Activated naive CD8-positive, alpha-beta T cell treated with anti-CD3 and anti-CD28 coated beads for 36 hours (primary cell): ENCODE measurements around the gene TAC1. TPM values are rescaled to one million over a fixed set of nuclear protein-coding genes. Genes with fewer than 3 reads are reported as not detected.
A peak's percentile ranks its signal among the peaks of the same experiment; 100 is the strongest.

ENCODE experiments used
- DNase-seq: peaks from one replicate; pipeline ENCODE4 v3.0.0; 2021
- H3K27ac Mint-ChIP-seq: one replicate; pipeline ENCODE4 v1.8.0; 2022; ENCODE audit warnings: mild to moderate bottlenecking, moderate library complexity, mixed read lengths
- H3K27me3 Mint-ChIP-seq: one replicate; pipeline ENCODE4 v1.8.0; 2022; ENCODE audit warnings: mild to moderate bottlenecking, mixed read lengths
- H3K36me3 Mint-ChIP-seq: one replicate; pipeline ENCODE4 v1.8.0; 2021; ENCODE audit warnings: mild to moderate bottlenecking, mixed read lengths
- H3K4me1 Mint-ChIP-seq: one replicate; pipeline ENCODE4 v1.8.0; 2021; ENCODE audit warnings: mixed read lengths
- H3K4me3 Mint-ChIP-seq: one replicate; pipeline ENCODE4 v1.8.0; 2022; ENCODE audit warnings: mild to moderate bottlenecking, moderate library complexity, mixed read lengths
- H3K9me3 Mint-ChIP-seq: one replicate; pipeline ENCODE4 v1.8.0; 2022; ENCODE audit warnings: mixed read lengths
- total RNA-seq, 2 experiments: library from RNA; stranded (reverse); gene quantifications; one replicate each; pipeline ENCODE4 v1.2.3, GENCODE V29; 2021

TAC1 gene
- under 1 TPM; 0.72 to 0.78 TPM for total RNA-seq

- DNase-seq, result peak; percentile 3
- Mint-ChIP-seq H3K27ac (peak within 1 kb of the TSS; percentile 20), H3K36me3 (peaks cover 9% of the 10 kb centered on the region), H3K4me1 (peaks cover 21% of the 10 kb centered on the region), H3K9me3 (peaks cover 4% of the 10 kb centered on the region), H3K27me3 (peaks cover 74% of the 10 kb centered on the region), H3K4me3 (peak within 1 kb of the TSS; percentile 47)
These were observed at the start of gene TAC1 for GRCh38 chr7:97731736-97732564. TSS of gene TAC1 (plus strand) at chr7:97732086. CDS start at chr7:97732613, 527 bp downstream.

- Mint-ChIP-seq H3K4me1 (no peaks in the 10 kb centered on the region), H3K27ac (no peak overlapping the region), H3K27me3 (peaks cover 5% of the 10 kb centered on the region), H3K4me3 (no peak overlapping the region), H3K9me3 (no peaks in the 10 kb centered on the region), H3K36me3 (no peaks in the 10 kb centered on the region)
- no peak for DNase-seq
These were observed 45.9 kb upstream of the TAC1 start for GRCh38 chr7:97685952-97686351.

DNA sequence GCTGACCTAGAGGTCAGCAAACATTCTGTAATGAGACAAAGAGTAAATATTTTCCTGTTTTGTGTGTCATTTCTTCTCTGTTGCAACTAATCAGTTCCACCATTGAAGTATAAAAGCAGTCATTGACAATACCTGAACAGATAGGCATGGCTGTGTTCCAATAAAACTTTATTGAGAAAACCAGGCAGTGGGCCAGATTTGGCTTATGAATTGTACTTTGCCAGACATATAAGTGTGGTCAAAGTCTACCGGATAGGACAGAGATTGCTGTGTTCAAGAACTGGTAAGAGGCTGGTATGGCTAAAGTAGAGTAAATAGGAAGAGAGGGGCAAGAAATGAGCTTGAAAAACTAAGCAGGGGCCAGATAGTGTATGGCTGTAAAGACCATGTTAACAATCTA is 38.3 kb upstream of the TAC1 start:
- Mint-ChIP-seq H3K27me3 (peaks cover 3% of the 10 kb centered on the region), H3K36me3 (no peaks in the 10 kb centered on the region), H3K4me1 (no peaks in the 10 kb centered on the region), H3K9me3 (no peaks in the 10 kb centered on the region), H3K27ac (no peak overlapping the region), H3K4me3 (no peak overlapping the region)
- DNase-seq, result no peak

DNA sequence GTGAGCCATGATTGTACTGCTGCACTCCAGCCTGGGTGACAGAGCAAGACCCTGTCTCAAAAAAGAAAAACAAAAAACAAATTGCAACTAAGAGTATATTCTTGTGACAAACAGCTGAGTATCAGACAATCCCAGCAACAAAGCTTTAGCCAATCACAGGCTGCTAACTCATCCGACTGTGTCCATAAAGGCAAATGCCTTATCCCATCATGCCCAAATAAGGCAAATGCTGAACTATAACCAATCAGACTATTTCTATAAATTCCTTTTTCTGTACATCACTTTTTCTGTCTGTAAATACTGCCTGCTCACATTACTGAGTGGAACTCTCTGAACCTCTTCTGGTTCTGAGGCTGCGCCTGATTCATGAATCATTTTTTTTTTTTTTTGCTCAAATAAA is 37.5 kb upstream of the TAC1 start:
- no peak for DNase-seq
- Mint-ChIP-seq H3K27ac (no peak overlapping the region), H3K4me1 (no peaks in the 10 kb centered on the region), H3K27me3 (peaks cover 3% of the 10 kb centered on the region), H3K4me3 (no peak overlapping the region), H3K9me3 (no peaks in the 10 kb centered on the region), H3K36me3 (no peaks in the 10 kb centered on the region)

- Mint-ChIP-seq H3K27ac (no peak overlapping the region), H3K9me3 (no peaks in the 10 kb centered on the region), H3K4me1 (no peaks in the 10 kb centered on the region), H3K4me3 (no peak overlapping the region), H3K36me3 (no peaks in the 10 kb centered on the region), H3K27me3 (peaks cover 8% of the 10 kb centered on the region)
- DNase-seq, result no peak
These were observed 34.5 kb upstream of the TAC1 start for GRCh38 chr7:97697396-97697795.

- Mint-ChIP-seq H3K27ac (no peak overlapping the region), H3K4me1 (no peaks in the 10 kb centered on the region), H3K27me3 (peaks cover 9% of the 10 kb centered on the region)
These were observed 9.5 kb upstream of the TAC1 start for GRCh38 chr7:97722386-97722785.

DNA sequence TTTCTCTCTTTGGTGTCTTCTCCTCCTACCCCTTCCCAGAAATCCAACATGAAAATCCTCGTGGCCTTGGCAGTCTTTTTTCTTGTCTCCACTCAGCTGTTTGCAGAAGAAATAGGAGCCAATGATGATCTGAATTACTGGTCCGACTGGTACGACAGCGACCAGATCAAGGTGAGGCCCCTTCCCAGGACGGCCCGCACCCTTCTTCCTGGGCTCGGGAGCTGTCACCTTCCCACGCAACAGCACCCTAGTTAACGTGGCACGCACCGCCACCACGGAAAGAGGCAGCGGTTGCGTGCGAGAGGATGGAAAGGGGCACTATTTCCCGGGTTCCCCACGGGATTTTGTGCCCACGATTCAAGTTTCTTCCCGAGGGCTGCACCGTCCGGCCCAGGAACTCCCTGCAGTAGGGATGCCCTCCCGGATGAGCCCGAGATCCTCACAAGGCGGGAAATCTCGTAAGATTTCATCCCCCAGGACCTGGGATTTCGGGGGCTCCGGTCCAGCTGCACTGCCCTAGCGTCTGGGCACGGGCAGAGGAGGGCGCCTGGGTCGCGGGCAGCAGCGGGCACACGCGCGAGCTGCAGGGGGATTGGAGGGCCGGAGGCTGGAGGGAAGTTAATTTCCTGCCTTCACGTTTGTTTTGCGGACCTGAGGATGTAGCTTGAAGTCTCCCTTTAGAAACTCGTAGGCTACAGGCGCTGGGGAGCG is 834 bp downstream of the TAC1 start:
- H3K9me3 Mint-ChIP-seq, result peaks cover 4% of the 10 kb centered on the region
- no peak overlapping the region for H3K4me3 Mint-ChIP-seq
- H3K4me1 Mint-ChIP-seq, result peaks cover 21% of the 10 kb centered on the region
- H3K36me3 Mint-ChIP-seq, result peaks cover 9% of the 10 kb centered on the region
- H3K27ac Mint-ChIP-seq, result no peak overlapping the region
- peak; percentile 0 for DNase-seq
- peaks cover 72% of the 10 kb centered on the region for H3K27me3 Mint-ChIP-seq

More at GRCh38 chr7:97722386-97722785, 9.5 kb upstream of the TAC1 start:
- no peak overlapping the region for H3K4me3 Mint-ChIP-seq
- H3K9me3 Mint-ChIP-seq, result peaks cover 1% of the 10 kb centered on the region
- no peaks in the 10 kb centered on the region for H3K36me3 Mint-ChIP-seq
- DNase-seq, result no peak

- DNase-seq, result peak; percentile 6
- H3K4me3 Mint-ChIP-seq, result no peak overlapping the region
These were observed 1.6 kb downstream of the TAC1 start for GRCh38 chr7:97733276-97734161.

DNA sequence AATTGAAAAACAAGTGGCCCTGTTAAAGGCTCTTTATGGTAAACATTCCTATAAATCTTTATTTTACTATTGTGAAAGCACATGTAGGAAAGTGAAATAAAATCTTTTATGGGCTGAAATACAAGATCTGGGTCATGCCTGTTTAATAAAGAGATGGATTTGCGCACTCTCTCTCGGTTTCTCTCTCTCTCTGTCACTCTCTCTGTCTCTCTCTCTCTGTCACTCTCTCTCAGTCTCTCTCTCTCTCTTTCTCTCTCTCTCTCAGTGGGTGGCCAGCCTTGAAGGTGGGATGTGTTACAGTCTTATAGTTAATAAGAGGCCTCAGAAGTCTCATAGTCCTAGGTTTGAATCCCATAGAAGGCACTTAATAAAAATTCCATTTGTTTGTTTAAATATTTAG is 2.4 kb downstream of the TAC1 start:
- H3K9me3 Mint-ChIP-seq, result peaks cover 4% of the 10 kb centered on the region
- no peak for DNase-seq
- H3K36me3 Mint-ChIP-seq, result peaks cover 9% of the 10 kb centered on the region
- H3K27me3 Mint-ChIP-seq, result peaks cover 72% of the 10 kb centered on the region
- H3K27ac Mint-ChIP-seq, result no peak overlapping the region
- peaks cover 21% of the 10 kb centered on the region for H3K4me1 Mint-ChIP-seq
- no peak overlapping the region for H3K4me3 Mint-ChIP-seq

More at GRCh38 chr7:97733276-97734161, 1.6 kb downstream of the TAC1 start:
- Mint-ChIP-seq H3K27ac (no peak overlapping the region), H3K9me3 (peaks cover 4% of the 10 kb centered on the region), H3K27me3 (peaks cover 73% of the 10 kb centered on the region), H3K4me1 (peaks cover 21% of the 10 kb centered on the region), H3K36me3 (peaks cover 9% of the 10 kb centered on the region)

- no peak overlapping the region for H3K4me3 Mint-ChIP-seq
- peaks cover 69% of the 10 kb centered on the region for H3K27me3 Mint-ChIP-seq
- H3K4me1 Mint-ChIP-seq, result peaks cover 21% of the 10 kb centered on the region
- peaks cover 9% of the 10 kb centered on the region for H3K36me3 Mint-ChIP-seq
- peaks cover 4% of the 10 kb centered on the region for H3K9me3 Mint-ChIP-seq
- no peak overlapping the region for H3K27ac Mint-ChIP-seq
- DNase-seq, result no peak
These were observed 3.2 kb downstream of the TAC1 start for GRCh38 chr7:97735075-97735474.

DNA sequence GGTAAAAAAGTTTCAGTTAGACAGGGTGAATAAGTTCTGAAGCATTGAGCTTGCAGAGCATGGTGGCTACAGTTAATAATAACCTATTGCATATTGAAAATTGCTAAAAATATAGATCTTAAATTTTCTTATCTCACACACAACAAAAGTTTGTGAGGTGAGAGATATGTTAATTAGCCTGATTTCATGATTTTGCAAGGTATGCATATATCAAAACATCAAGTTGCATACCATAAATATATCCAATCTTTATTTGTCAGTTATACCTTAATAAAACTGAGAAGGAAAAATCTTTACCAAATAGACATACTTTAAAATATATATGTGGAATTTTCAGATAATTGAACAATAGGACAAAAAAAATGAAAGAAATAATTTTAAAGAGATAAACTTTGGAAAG is 16.6 kb downstream of the TAC1 start:
- Mint-ChIP-seq H3K27me3 (peaks cover 11% of the 10 kb centered on the region), H3K36me3 (no peaks in the 10 kb centered on the region), H3K9me3 (peaks cover 1% of the 10 kb centered on the region), H3K4me3 (no peak overlapping the region), H3K4me1 (no peaks in the 10 kb centered on the region), H3K27ac (no peak overlapping the region)
- DNase-seq, result no peak

- H3K9me3 Mint-ChIP-seq, result peaks cover 1% of the 10 kb centered on the region
- no peaks in the 10 kb centered on the region for H3K4me1 Mint-ChIP-seq
- no peak overlapping the region for H3K27ac Mint-ChIP-seq
- DNase-seq, result no peak
- H3K4me3 Mint-ChIP-seq, result no peak overlapping the region
- H3K27me3 Mint-ChIP-seq, result peaks cover 6% of the 10 kb centered on the region
- no peaks in the 10 kb centered on the region for H3K36me3 Mint-ChIP-seq
These were observed 19.7 kb downstream of the TAC1 start for GRCh38 chr7:97751566-97751965.

DNA sequence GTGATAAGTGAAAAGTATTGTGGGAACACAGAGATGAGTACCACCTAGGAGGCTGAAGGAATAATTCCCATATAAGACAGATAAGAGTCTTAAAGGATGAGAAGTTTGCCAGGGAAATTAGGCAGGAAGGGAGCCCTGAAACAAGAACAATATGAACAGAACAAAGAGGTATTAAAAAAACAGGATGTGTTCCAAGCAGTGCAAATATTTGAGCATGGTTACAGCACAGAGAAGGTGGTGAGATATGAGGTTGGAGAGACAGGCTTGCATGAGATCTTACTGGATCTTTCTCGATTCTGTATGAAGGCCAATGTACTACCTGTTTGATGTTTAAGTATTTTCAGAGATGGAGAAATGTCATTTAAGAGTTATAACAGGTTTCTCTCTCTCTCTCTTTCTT is 20.3 kb downstream of the TAC1 start:
- peaks cover 6% of the 10 kb centered on the region for H3K27me3 Mint-ChIP-seq
- no peaks in the 10 kb centered on the region for H3K36me3 Mint-ChIP-seq
- no peaks in the 10 kb centered on the region for H3K9me3 Mint-ChIP-seq
- H3K27ac Mint-ChIP-seq, result no peak overlapping the region
- no peak for DNase-seq
- H3K4me1 Mint-ChIP-seq, result no peaks in the 10 kb centered on the region
- H3K4me3 Mint-ChIP-seq, result no peak overlapping the region

DNA sequence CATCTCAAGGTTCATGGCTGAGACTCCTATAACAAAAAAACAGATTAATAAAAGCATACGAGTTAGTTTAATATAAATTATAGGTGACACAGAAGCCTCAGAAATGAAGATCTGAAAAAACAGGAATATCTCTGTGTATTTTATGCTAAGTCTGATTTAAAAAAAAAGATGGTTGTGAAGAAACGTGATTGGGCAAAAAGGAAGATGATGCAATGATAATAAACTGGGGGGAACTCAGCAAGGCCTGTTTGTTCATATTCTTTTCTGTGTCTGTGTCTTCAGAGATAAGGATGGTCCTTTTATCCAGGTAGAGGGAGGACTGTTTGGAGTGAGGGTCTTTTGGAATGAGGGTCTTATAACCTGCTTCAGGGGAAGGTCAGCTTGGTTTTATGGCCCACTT is 25.9 kb downstream of the TAC1 start:
- no peaks in the 10 kb centered on the region for H3K9me3 Mint-ChIP-seq
- no peak for DNase-seq
- peaks cover 23% of the 10 kb centered on the region for H3K27me3 Mint-ChIP-seq
- H3K27ac Mint-ChIP-seq, result no peak overlapping the region
- no peaks in the 10 kb centered on the region for H3K4me1 Mint-ChIP-seq
- H3K4me3 Mint-ChIP-seq, result no peak overlapping the region
- H3K36me3 Mint-ChIP-seq, result no peaks in the 10 kb centered on the region

GRCh38 chr7:97770850-97771249 is 39.0 kb downstream of the TAC1 start:
- H3K27me3 Mint-ChIP-seq, result peaks cover 2% of the 10 kb centered on the region
- no peak overlapping the region for H3K4me3 Mint-ChIP-seq
- no peaks in the 10 kb centered on the region for H3K36me3 Mint-ChIP-seq
- no peak overlapping the region for H3K27ac Mint-ChIP-seq
- H3K4me1 Mint-ChIP-seq, result no peaks in the 10 kb centered on the region
- DNase-seq, result no peak
- no peaks in the 10 kb centered on the region for H3K9me3 Mint-ChIP-seq
